ENCODE measurements around the gene SMARCAL1. TPM values are rescaled to one million over a fixed set of nuclear protein-coding genes. Genes with fewer than 3 reads are reported as not detected.

Gene SMARCAL1
- total RNA-seq, 1 donor, result 21.7 TPM

- Histone ChIP-seq H3K4me3 (ENCODE audit: insufficient read depth, low read length) (no peak overlapping the region), H3K36me3 (ENCODE audit: insufficient read depth, low read length) (no peaks in the 10 kb centered on the region), H4K20me1 (ENCODE audit: insufficient read depth, low read length) (no peaks in the 10 kb centered on the region), H3K27me3 (ENCODE audit: insufficient read depth, low read length) (no peaks in the 10 kb centered on the region), H3K4me2 (ENCODE audit: insufficient read depth, low read length) (peak overlapping the region; percentile 42), H3K4me1 (ENCODE audit: insufficient read depth, low read length) (peaks cover 47% of the 10 kb centered on the region), H2AFZ (ENCODE audit: low read length) (peak overlapping the region; percentile 25), H3K79me2 (ENCODE audit: insufficient read depth, low read length) (peaks cover 12% of the 10 kb centered on the region), H3K9me3 (ENCODE audit: low read depth, low read length) (no peaks in the 10 kb centered on the region), H3K27ac (ENCODE audit: low read depth, low read length) (peak overlapping the region; percentile 79)
- DNase-seq (ENCODE audit: insufficient read length, low spot score, missing footprints), result peak; percentile 89
- TF ChIP-seq CTCF (IDR thresholded peaks at IDR 0.05; ENCODE audit: extremely low read depth, low read depth, low read length), result no peak
Measured at GRCh38 chr2:216492597-216493333, 80.5 kb downstream of the SMARCAL1 start.

GRCh38 chr2:216493334-216493685 is 81.0 kb downstream of the SMARCAL1 start:
- no peak overlapping the region for H3K4me3 ChIP-seq (ENCODE audit: insufficient read depth, low read length)
- H2AFZ ChIP-seq (ENCODE audit: low read length), result no peak overlapping the region
- no peaks in the 10 kb centered on the region for H3K36me3 ChIP-seq (ENCODE audit: insufficient read depth, low read length)
- no peaks in the 10 kb centered on the region for H3K27me3 ChIP-seq (ENCODE audit: insufficient read depth, low read length)
- no peaks in the 10 kb centered on the region for H4K20me1 ChIP-seq (ENCODE audit: insufficient read depth, low read length)
- H3K9me3 ChIP-seq (ENCODE audit: low read depth, low read length), result no peaks in the 10 kb centered on the region
- H3K27ac ChIP-seq (ENCODE audit: low read depth, low read length), result peak overlapping the region; percentile 79
- DNase-seq (ENCODE audit: insufficient read length, low spot score, missing footprints), result no peak
- peak overlapping the region; percentile 42 for H3K4me2 ChIP-seq (ENCODE audit: insufficient read depth, low read length)
- no peak for TF ChIP-seq CTCF (IDR thresholded peaks at IDR 0.05; ENCODE audit: extremely low read depth, low read depth, low read length)
- H3K79me2 ChIP-seq (ENCODE audit: insufficient read depth, low read length), result peaks cover 17% of the 10 kb centered on the region
- H3K4me1 ChIP-seq (ENCODE audit: insufficient read depth, low read length), result peaks cover 52% of the 10 kb centered on the region

- TF ChIP-seq CTCF (IDR thresholded peaks at IDR 0.05; ENCODE audit: extremely low read depth, low read depth, low read length), result no peak
- Histone ChIP-seq H2AFZ (ENCODE audit: low read length) (peak overlapping the region; percentile 2), H4K20me1 (ENCODE audit: insufficient read depth, low read length) (peaks cover 20% of the 10 kb centered on the region), H3K4me3 (ENCODE audit: insufficient read depth, low read length) (no peak overlapping the region), H3K4me2 (ENCODE audit: insufficient read depth, low read length) (no peak overlapping the region), H3K9me3 (ENCODE audit: low read depth, low read length) (no peaks in the 10 kb centered on the region), H3K27me3 (ENCODE audit: insufficient read depth, low read length) (no peaks in the 10 kb centered on the region), H3K36me3 (ENCODE audit: insufficient read depth, low read length) (peaks cover 12% of the 10 kb centered on the region), H3K79me2 (ENCODE audit: insufficient read depth, low read length) (peaks cover 40% of the 10 kb centered on the region), H3K27ac (ENCODE audit: low read depth, low read length) (peak overlapping the region; percentile 29), H3K4me1 (ENCODE audit: insufficient read depth, low read length) (peaks cover 54% of the 10 kb centered on the region)
- DNase-seq (ENCODE audit: insufficient read length, low spot score, missing footprints), result no peak
Measured at GRCh38 chr2:216495656-216496055, 83.4 kb downstream of the SMARCAL1 start.

- H3K4me1 ChIP-seq (ENCODE audit: insufficient read depth, low read length), result peaks cover 56% of the 10 kb centered on the region
- no peaks in the 10 kb centered on the region for H3K27me3 ChIP-seq (ENCODE audit: insufficient read depth, low read length)
- no peak for DNase-seq (ENCODE audit: insufficient read length, low spot score, missing footprints)
- peak overlapping the region; percentile 98 for H3K4me2 ChIP-seq (ENCODE audit: insufficient read depth, low read length)
- peak overlapping the region; percentile 93 for H3K27ac ChIP-seq (ENCODE audit: low read depth, low read length)
- no peak for TF ChIP-seq CTCF (IDR thresholded peaks at IDR 0.05; ENCODE audit: extremely low read depth, low read depth, low read length)
- peak overlapping the region; percentile 98 for H2AFZ ChIP-seq (ENCODE audit: low read length)
- H4K20me1 ChIP-seq (ENCODE audit: insufficient read depth, low read length), result peaks cover 36% of the 10 kb centered on the region
- peaks cover 57% of the 10 kb centered on the region for H3K79me2 ChIP-seq (ENCODE audit: insufficient read depth, low read length)
- peaks cover 31% of the 10 kb centered on the region for H3K36me3 ChIP-seq (ENCODE audit: insufficient read depth, low read length)
- no peaks in the 10 kb centered on the region for H3K9me3 ChIP-seq (ENCODE audit: low read depth, low read length)
- H3K4me3 ChIP-seq (ENCODE audit: insufficient read depth, low read length), result peak overlapping the region; percentile 98
Measured at GRCh38 chr2:216497382-216498069, 85.2 kb downstream of the SMARCAL1 start.
